NCI-H510A treated with DMSO at 0.1 percent for 48 hours (cell line): ENCODE measurements around the gene NAPA.

Experiments used
- DNase-seq: peaks from one replicate; lab custom pipeline; 2025; lab: John Stamatoyannopoulos, UW

NAPA gene

DNA sequence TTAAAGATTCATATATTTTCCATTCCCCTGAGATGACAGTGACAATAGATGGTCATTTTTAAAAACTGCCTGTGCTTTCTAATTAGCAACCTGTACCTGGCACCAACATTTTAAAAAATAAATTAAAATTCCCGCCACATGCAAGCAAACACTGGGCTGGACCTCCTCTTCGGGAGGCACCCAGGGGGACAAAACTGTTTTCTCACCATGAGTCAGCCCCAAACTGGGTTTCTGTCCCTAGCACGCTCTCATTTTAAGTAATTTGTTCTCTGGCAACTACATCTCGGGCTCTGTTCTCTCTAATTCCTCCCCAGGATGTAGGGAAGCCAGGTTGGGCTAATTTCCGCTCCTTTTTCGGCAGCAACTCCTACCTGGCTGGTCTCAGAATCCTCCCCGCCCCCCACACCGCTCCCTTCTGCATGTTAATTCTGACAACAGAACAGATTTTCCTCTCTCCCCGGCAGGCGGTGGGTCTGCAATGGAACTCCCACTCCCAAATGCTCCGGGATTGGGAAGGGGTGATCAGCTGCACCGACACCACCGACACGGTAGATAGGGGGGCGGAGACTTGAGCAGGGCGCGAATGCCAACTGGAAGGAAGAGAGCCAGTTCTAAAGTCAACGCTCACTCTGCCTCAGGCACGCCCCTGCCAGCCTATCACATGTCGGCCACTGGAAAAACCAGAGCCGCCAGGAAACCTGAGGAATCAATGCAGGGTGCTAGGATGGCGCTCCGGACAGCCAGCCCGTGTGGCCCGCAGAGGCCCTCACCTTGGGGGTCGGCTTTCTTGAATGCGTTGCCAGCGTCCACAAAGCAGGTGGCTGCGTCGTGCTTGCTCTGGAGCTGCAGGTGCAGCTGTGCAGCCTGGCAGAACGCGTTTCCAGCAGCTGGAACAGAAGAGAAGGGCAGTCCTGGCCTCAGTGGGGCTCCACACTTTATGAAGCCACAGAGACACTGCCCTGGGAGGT lies 14.7 kb downstream of the NAPA start:
- DNase-seq = no peak

DNA sequence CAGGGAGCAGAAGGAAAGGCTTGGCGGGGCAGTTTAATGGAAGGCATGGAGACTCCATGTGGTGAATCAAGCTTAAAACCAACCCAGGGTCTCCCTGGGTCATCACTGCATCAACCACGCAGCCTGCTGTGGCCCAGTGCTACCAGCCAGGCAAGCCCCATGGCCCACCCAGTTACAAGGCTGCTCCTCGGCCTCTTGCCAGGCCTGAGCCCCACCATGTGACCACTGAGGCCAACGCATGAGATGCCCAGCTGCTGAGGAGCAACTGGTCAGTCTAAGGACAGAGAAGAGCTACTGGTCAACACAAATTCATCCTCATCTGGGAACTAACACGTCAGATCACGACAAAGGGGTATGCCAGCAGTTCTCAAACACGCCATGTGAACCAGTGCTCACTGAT lies 15.5 kb downstream of the NAPA start:
- no peak for DNase-seq

DNA sequence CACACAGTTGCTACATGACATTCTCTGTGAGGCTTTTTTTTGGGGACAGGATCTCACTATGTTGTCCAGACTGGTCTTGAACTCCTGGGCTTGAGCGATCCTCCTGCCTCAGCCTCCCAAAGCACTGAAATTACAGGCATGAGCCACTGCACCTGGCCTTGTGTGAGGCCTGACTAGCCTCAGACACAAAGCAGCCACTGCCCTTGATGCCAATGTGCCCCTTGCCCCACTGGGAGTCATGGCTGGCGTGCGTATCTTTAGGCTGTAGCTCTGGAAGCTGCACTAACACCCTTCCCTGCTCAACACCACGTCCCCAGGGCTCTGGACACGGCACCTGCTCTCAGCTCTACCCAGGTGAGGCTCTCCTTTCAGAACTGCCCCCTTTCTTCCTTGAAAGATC lies 16.3 kb downstream of the NAPA start:
- DNase-seq = no peak

GRCh38 chr19:47497821-47498520 lies 16.9 kb downstream of the NAPA start:
- no peak for DNase-seq

DNA sequence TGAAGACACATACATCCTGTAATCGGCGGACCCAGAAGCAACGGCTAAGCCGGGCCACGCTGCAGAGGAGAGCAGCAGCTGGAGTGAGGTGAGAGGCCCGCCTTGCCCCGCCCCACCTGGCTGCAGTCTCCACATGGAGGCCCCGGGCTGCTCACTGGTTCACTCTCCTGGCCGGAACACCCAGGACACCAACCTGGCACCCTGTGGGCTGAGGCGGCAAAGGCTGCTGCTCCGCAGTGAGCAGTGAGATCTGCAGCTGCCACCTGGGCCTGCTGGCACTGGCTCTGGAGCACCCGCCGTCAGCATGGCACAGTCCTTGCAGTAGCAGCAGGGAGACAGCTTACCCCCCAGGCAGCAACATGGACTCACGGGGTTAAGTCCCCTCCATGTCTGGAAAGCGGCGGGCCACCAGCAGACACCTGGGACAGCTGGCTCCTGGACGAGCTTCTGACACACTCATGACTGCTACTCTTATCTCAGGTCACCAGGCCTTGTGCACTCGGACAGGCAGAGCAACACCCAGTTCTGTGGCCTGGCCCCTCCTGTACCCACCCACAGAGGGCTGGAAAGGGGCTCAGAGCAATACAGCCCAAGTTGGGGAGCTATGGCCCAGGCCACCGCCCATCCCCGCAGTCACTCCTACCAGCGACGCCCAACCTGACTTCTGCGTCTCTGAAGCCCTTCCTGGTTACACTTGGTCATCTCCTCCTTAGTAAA lies 17.7 kb downstream of the NAPA start:
- peak; percentile 32 for DNase-seq

DNA sequence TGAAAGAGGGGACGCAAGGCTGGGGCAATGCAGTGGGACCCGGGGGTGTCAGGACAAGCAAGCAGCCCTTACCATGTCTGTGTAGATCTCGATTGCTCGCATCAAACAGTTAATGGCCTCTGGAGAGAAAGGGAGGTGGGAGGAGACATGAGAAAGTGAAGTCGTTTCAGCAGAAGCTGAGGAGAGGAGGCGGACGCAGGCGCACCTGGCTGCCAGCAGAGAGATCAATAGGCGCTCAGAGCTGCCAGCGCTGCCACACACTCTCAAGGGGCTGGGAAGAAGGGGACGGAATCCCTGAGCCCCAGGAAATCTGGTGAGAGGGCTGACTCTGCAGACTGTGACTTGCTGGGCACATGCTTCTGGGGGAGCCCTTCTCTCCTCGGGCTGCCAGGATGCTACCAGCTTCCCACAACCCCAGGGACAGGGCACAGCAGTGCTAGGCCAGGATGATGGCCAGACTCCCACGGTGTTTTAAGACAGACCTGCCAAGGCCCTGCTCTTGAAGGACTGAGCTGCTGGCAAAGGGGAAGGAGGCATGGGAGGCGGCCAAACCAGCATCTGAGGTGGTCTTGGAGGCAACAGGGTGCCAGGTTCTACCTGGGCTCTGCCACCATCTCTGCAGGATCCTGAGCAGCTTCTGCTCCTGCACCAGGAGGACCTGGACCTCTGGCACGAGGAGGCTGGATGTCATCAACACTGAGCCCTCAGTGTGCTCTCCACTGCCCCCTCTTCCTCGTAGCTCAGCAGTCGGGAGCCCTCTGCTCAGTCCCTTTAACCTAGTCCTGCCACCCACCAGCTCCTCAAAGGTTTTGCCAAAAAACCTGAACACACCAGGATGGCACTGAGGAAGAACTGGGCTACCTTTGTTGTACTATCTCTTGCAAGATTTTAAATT lies 19.1 kb downstream of the NAPA start:
- DNase-seq = peak; percentile 43

DNA sequence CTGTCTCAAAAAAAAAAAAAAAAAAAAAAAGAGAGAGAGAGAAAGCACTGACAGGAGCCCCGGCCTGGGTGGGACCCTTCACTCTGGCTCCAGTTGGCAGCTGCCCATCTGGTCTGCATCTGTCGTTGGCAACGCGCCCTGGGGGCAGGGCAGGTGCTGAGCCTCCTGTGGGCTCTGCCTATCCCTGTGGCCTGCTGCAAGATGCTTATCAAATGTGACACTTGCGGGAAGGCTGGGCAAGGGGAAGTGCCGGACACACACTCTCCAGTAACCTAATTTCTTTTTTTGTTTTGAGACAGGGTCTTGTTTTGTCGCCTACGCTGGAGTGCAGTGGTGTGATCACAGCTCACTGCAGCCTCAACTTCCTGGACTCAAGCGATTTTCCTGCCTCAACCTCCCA lies 20.1 kb downstream of the NAPA start:
- DNase-seq = peak; percentile 9

DNA sequence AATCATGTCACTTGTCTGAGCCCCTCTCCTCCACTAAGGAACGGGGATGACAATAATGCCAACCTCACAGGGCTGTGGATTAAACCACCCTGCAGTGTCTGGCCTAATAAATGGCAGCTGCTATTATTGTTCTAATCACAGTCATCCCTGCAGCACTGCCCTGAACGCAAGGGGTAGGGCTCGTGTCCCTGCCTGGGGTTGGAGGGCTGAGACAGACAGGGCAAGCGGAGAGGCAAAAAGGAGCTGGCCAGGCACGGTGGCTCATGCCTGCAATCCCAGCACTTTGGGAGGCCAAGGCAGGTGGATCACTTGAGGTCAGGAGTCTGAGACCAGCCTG lies 20.7 kb downstream of the NAPA start:
- DNase-seq = no peak

- no peak for DNase-seq
These were observed 21.3 kb downstream of the NAPA start for GRCh38 chr19:47493378-47494210.

- DNase-seq = no peak
These were observed 22.1 kb downstream of the NAPA start for GRCh38 chr19:47492571-47493377.

- no peak for DNase-seq
These were observed 22.7 kb downstream of the NAPA start for GRCh38 chr19:47492137-47492533.

GRCh38 chr19:47491358-47492136 lies 23.3 kb downstream of the NAPA start:
- no peak for DNase-seq

DNA sequence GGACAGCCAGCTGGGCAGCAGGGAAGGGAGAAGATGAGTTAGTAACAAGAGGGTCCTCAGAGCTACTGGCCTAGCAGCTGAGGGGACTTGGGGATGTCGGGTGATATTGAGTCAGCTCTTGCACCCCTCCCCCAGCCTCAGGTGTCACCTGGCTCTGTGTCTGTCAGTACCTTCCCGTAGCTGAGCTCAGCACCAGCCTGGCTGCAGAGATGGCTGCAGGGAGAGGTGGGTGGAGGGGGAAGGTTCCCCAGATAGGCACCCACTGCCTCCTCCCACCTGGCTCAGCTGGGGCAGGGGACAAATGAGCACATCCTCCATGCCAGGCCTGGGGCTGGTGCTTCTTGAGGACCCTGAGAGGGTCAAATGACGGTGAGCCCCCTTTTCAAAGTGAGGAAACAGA lies 24.0 kb downstream of the NAPA start:
- no peak for DNase-seq

DNA sequence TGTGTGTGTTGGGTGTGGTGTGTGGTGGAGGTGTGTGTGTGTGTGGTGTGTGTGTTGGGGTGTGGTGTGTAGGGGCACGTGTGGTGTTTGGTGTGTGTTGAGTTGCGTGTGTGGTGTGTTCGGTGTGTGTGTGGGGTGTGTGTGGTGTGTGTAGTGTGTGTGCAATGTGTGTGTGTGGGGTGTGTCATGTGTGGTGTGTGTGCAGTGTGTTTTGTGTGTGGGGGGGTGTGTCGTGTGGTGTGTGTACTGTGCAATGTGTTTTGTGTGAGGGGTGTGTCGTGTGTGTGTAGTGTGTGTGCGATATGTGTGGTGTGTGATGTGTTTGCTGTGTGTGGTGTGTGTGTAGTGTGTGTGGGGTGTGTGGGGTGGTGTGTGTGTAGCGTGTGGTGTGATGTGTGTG lies 24.8 kb downstream of the NAPA start:
- DNase-seq = no peak

GRCh38 chr19:47489072-47489914 lies 25.6 kb downstream of the NAPA start:
- DNase-seq = no peak

- DNase-seq = no peak
These were observed 27.0 kb downstream of the NAPA start for GRCh38 chr19:47487551-47488515.

GRCh38 chr19:47486900-47487299 lies 28.0 kb downstream of the NAPA start:
- no peak for DNase-seq
